Panc1 (cell line): ENCODE data around the gene TAF11L6. TPM values are rescaled to one million over a fixed set of nuclear protein-coding genes. Genes with fewer than 3 reads are reported as not detected.

Source experiments
- total RNA-seq: library from RNA; stranded (reverse); gene quantifications from one replicate; pipeline ENCODE4 v1.2.1, GENCODE V29; 2021; ENCODE audit not compliant: unreplicated experiment

The TAF11L6 gene
- total RNA-seq, 1 experiment from 2014 or later: not detected

Other genes with a start within 250 kb of the TAF11L6 start
- not detected for gene TAF11L2, start 30.4 kb upstream of the TAF11L6 start, total RNA-seq
- gene TAF11L3, start 10.3 kb upstream of the TAF11L6 start, total RNA-seq: not detected
- gene TAF11L4, start 6.9 kb upstream of the TAF11L6 start, total RNA-seq: not detected
- gene TAF11L5, start 3.4 kb upstream of the TAF11L6 start, total RNA-seq: not detected
- not detected for gene TAF11L7, start 57.1 kb downstream of the TAF11L6 start, total RNA-seq
- not detected for gene TAF11L8, start 62.3 kb downstream of the TAF11L6 start, total RNA-seq
- gene TAF11L9, start 65.7 kb downstream of the TAF11L6 start, total RNA-seq: not detected
- not detected for gene TAF11L10, start 69.2 kb downstream of the TAF11L6 start, total RNA-seq
- not detected for gene TAF11L11, start 75.5 kb downstream of the TAF11L6 start, total RNA-seq
- gene TAF11L12, start 81.7 kb downstream of the TAF11L6 start, total RNA-seq: not detected
- not detected for gene TAF11L13, start 103.4 kb downstream of the TAF11L6 start, total RNA-seq
- gene TAF11L14, start 105.8 kb downstream of the TAF11L6 start, total RNA-seq: not detected